RWPE1 (cell line): ENCODE data around the gene HIPK3.
"Not testable (repeated sequence)": the region's sequence is repeated elsewhere in the genome, so short reads cannot be mapped to it uniquely, and the experiment has no call there.

Experiments used
- CTCF ChIA-PET: fragments of 350-600 bp; sonication (Branson Sonifier 250); formaldehyde crosslinking; extraction: SDS; loops from one replicate; lab custom pipeline; 2021; lab: Yijun Ruan, JAX
- POLR2A ChIA-PET: fragments of 400-600 bp; formaldehyde crosslinking; extraction: SDS; loops from one replicate; lab custom pipeline; 2020; ENCODE audit warnings: antibody characterized with exemption; ENCODE audit not compliant: low non-redundant PET; lab: Yijun Ruan, JAX
- DNase-seq: peaks from one replicate; pipeline ENCODE4 v3.0.0; 2012; ENCODE audit warnings: low spot score
- H3K27ac ChIP-seq: fragments of 450-650 bp; 2 replicates; pipeline ENCODE4 v1.5.1; 2017
- CTCF ChIP-seq: fragments of 450-650 bp; conservative IDR thresholded peaks from 2 replicates; pipeline ENCODE4 v1.5.1; 2017; ENCODE audit warnings: low read depth, mild to moderate bottlenecking

HIPK3 gene

GRCh38 chr11:33257897-33258630, 883 bp downstream of the HIPK3 start:
- POLR2A ChIA-PET, result no interaction called here
- peak overlapping the region; percentile 100 for H3K27ac ChIP-seq
- peak; percentile 83 for DNase-seq
- CTCF ChIA-PET, result interaction anchor here (0.7 kb wide), 2 partner anchors 12 to 34 kb away, joined by 3 read pairs; no protein-coding TSS in a partner anchor
- TF ChIP-seq CTCF, result no peak

GRCh38 chr11:33258631-33259205, 1.5 kb downstream of the HIPK3 start:
- H3K27ac ChIP-seq, result peak overlapping the region; percentile 100
- ChIA-PET POLR2A (no interaction called here), CTCF (interaction anchor here (0.7 kb wide), 1 partner anchor 12 kb away, joined by 3 read pairs; no protein-coding TSS in a partner anchor)
- no peak for TF ChIP-seq CTCF
- no peak for DNase-seq

DNA sequence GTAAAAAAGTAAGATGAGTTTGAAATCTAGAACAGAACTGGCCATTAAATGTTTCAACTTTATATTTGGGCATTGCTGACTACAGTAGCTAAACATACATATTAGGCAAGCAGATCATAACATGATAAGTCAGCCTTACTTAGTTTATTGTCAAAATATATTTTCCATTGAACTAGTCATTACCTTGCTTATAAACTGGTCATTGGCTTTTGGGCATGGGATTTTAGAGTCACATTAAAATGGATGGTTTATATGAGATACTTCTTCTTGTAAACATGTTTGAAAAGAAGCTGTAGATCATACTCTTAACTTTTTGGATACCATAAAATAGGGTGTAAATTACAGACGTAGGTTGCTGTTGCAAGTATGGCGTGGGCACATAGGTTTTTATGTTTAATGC, 2.7 kb downstream of the HIPK3 start:
- no peak for DNase-seq
- ChIA-PET POLR2A (no interaction called here), CTCF (interaction anchor here (0.6 to 1.0 kb wide), 2 partner anchors 10 to 1911 kb away, joined by 3 to 4 read pairs; no protein-coding TSS in a partner anchor)
- no peak for TF ChIP-seq CTCF
- H3K27ac ChIP-seq, result no peak overlapping the region

- H3K27ac ChIP-seq, POLR2A ChIA-PET, DNase-seq, CTCF ChIA-PET: not testable (repeated sequence)
Measured at GRCh38 chr11:33261350-33261749, 4.2 kb downstream of the HIPK3 start.

GRCh38 chr11:33262011-33262645, 4.9 kb downstream of the HIPK3 start:
- no peak for TF ChIP-seq CTCF
- no peak overlapping the region for H3K27ac ChIP-seq
- no peak for DNase-seq
- ChIA-PET CTCF (no interaction called here), POLR2A (no interaction called here)

DNA sequence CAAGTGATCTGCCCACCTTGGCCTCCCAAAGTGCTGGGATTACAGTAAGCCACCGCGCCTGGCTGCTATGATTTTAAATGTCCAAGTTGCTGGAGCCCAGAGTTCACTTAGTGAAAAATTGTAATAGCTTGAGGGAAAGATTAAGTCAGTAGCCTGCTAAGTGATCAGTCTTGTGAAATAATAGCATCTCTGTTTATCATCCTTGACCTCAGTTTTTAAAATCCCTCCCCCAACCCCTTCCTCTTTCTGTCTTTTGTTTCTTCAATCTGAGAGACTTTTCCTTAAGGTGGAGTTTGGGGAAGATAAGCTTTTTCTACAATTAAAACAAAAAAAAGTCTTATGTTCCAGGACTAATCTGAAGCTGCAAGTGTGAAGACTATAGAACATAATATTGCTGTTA, 6.4 kb downstream of the HIPK3 start:
- TF ChIP-seq CTCF, result no peak
- ChIA-PET CTCF (no interaction called here), POLR2A (no interaction called here)
- peak overlapping the region; percentile 40 for H3K27ac ChIP-seq
- DNase-seq, result no peak
